ENCODE data around the gene DUSP12.

Gene DUSP12

DNA sequence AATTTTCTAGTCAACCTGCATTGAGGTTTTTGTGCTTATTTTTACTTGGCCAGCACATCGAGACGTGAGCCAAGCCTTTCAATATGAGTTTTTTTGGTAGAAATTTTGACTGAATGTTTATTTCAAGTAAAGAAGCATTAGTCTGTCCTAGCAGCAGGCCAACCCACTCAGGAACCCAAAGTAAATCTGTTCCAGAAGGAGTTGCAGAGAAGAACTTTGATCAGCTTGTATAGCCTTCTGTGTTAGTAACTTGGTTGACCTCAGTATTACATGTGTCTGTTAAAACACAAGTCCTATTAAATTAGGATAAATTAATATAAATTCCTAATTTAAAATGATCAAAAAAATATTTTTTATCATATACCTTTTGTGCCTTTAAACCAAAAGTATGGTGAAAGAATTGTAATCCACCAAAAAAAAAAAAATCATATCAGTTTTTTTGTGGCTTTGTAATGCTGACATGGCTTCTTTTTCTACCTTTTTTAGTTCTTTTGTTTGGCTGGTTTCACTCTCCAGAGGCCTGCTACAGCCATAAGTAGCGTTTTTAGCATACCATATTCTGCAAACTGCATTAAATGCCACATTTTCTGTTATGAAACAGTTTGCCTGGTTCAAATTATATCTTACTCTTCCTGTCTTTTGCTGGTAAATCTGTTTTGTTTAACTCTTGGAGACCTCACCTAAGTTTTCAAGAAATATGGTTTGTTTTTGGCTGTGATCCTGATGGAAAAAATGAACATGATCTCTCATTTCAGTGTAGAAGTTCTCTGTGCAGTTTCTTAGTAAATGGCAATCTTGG is 56.0 kb downstream of the DUSP12 start:
- TF ChIP-seq GATA3 (IDR thresholded peaks at IDR 0.05; ENCODE audit: low read depth, low read length) (no peak), GATA2 (IDR thresholded peaks at IDR 0.05; ENCODE audit: low read depth, low read length) (no peak)

All from SH-SY5Y (cell line).